MM.1S (cell line): Measurements from ENCODE around the gene ATL2.
"Not testable (repeated sequence)": the region's sequence is repeated elsewhere in the genome, so short reads cannot be mapped to it uniquely, and the experiment has no call there.

Source experiments
- DNase-seq: peaks from one replicate; pipeline ENCODE4 v3.0.0-alpha.2; 2015
- H2AFZ ChIP-seq: fragments of 300-600 bp; sonication (generic); 2 replicates; pipeline ENCODE4 v1.6.0; 2016; ENCODE audit warnings: antibody characterized with exemption, low read length
- H3F3A ChIP-seq: fragments of 300-600 bp; sonication (generic); 2 replicates; pipeline ENCODE4 v1.6.1; 2016; ENCODE audit warnings: mild to moderate bottlenecking, antibody characterized with exemption, low read length, moderate library complexity, mixed read lengths; ENCODE audit not compliant: insufficient read depth
- H3K27ac ChIP-seq: fragments of 300-600 bp; sonication (generic); 2 replicates; pipeline ENCODE4 v1.5.1; 2016; ENCODE audit warnings: mild to moderate bottlenecking, low read length
- H3K27me3 ChIP-seq: fragments of 300-600 bp; sonication (generic); replicated peaks from 2 replicates; pipeline ENCODE4 v1.6.0; 2016; ENCODE audit warnings: low read length; ENCODE audit not compliant: insufficient read depth
- H3K36me3 ChIP-seq: fragments of 300-600 bp; sonication (generic); replicated peaks from 2 replicates; pipeline ENCODE4 v1.6.1; 2016; ENCODE audit warnings: mild to moderate bottlenecking, low read length, mixed read lengths; ENCODE audit not compliant: insufficient read depth
- H3K4me1 ChIP-seq: fragments of 300-600 bp; sonication (generic); 2 replicates; pipeline ENCODE4 v1.6.1; 2016; ENCODE audit warnings: low read length, mixed read lengths
- H3K4me2 ChIP-seq: fragments of 300-600 bp; sonication (generic); 2 replicates; pipeline ENCODE4 v1.6.0; 2016; ENCODE audit warnings: low read depth, low read length
- H3K4me3 ChIP-seq: fragments of 300-600 bp; sonication (generic); 2 replicates; pipeline ENCODE4 v1.5.1; 2016; ENCODE audit warnings: low read length, mixed read lengths
- H3K79me2 ChIP-seq: fragments of 300-600 bp; sonication (generic); 2 replicates; pipeline ENCODE4 v1.6.1; 2016; ENCODE audit warnings: mixed run types, low read length, mixed read lengths
- H3K9ac ChIP-seq: fragments of 300-600 bp; sonication (generic); 2 replicates; pipeline ENCODE4 v1.6.1; 2016; ENCODE audit warnings: low read length, mixed read lengths
- H3K9me2 ChIP-seq: fragments of 300-600 bp; sonication (generic); replicated peaks from 2 replicates; pipeline ENCODE4 v1.6.1; 2016; ENCODE audit warnings: mild to moderate bottlenecking, low read length, mixed read lengths; ENCODE audit not compliant: insufficient read depth
- H3K9me3 ChIP-seq: fragments of 300-600 bp; sonication (generic); replicated peaks from 2 replicates; pipeline ENCODE4 v1.6.1; 2016; ENCODE audit warnings: mild to moderate bottlenecking, low read length, mixed read lengths; ENCODE audit not compliant: insufficient read depth
- H4K20me1 ChIP-seq: fragments of 300-600 bp; sonication (generic); 2 replicates; pipeline ENCODE4 v1.6.1; 2016; ENCODE audit warnings: mild to moderate bottlenecking, low read length, moderate library complexity, mixed read lengths; ENCODE audit not compliant: insufficient read depth
- CTCF ChIP-seq: fragments of 300-600 bp; sonication (generic); IDR thresholded peaks from 2 replicates; pipeline ENCODE4 v1.5.1; 2016; ENCODE audit warnings: antibody characterized with exemption, low read length, mixed read lengths
- EZH2 ChIP-seq: fragments of 300-600 bp; sonication (generic); optimal IDR thresholded peaks from 2 replicates; pipeline ENCODE3; 2017; ENCODE audit warnings: low read depth, mild to moderate bottlenecking, antibody characterized with exemption, low read length, mixed read lengths
- EZH2phosphoT487 ChIP-seq: fragments of 300-600 bp; sonication (generic); IDR thresholded peaks from 2 replicates; pipeline ENCODE4 v1.6.1; 2018; ENCODE audit warnings: antibody characterized with exemption, low read length

Gene ATL2

GRCh38 chr2:38322224-38322914 is 54.7 kb downstream of the ATL2 start:
- peaks cover 2% of the 10 kb centered on the region; the same call in 1 of the 2 replicates for H3K36me3 ChIP-seq
- H2AFZ ChIP-seq: no peak overlapping the region
- H3K9me2 ChIP-seq: no peaks in the 10 kb centered on the region
- H3K9ac ChIP-seq: no peak overlapping the region
- no peak overlapping the region for H3K4me2 ChIP-seq
- H3K4me3 ChIP-seq: no peak overlapping the region
- DNase-seq: no peak
- no peaks in the 10 kb centered on the region for H3K27me3 ChIP-seq
- H3K27ac ChIP-seq: no peak overlapping the region
- peaks cover 44% of the 10 kb centered on the region for H3K79me2 ChIP-seq
- H3K9me3 ChIP-seq: no peaks in the 10 kb centered on the region
- H3K4me1 ChIP-seq: no peaks in the 10 kb centered on the region
- no peaks in the 10 kb centered on the region for H4K20me1 ChIP-seq
- no peaks in the 10 kb centered on the region for H3F3A ChIP-seq
- no peak for TF ChIP-seq EZH2
- no peak for TF ChIP-seq EZH2phosphoT487
- no peak for TF ChIP-seq CTCF

- not testable (repeated sequence) for H3K4me2 ChIP-seq, H3K9me2 ChIP-seq, H3K36me3 ChIP-seq, H3K4me3 ChIP-seq, H3F3A ChIP-seq, H3K9me3 ChIP-seq, DNase-seq, H2AFZ ChIP-seq, H3K9ac ChIP-seq, H3K27ac ChIP-seq, H3K27me3 ChIP-seq, H4K20me1 ChIP-seq
- H3K4me1 ChIP-seq: peaks cover 12% of the 10 kb centered on the region
- peaks cover 23% of the 10 kb centered on the region for H3K79me2 ChIP-seq
These were observed 57.8 kb downstream of the ATL2 start for GRCh38 chr2:38319240-38319639.

- Histone ChIP-seq H3K79me2 (peaks cover 22% of the 10 kb centered on the region), H3K4me1 (peaks cover 19% of the 10 kb centered on the region), H3K9ac (no peak overlapping the region), H3K36me3 (peaks cover 4% of the 10 kb centered on the region; the same call in 1 of the 2 replicates), H3K27ac (no peak overlapping the region), H3K9me3 (no peaks in the 10 kb centered on the region), H4K20me1 (no peaks in the 10 kb centered on the region), H3K4me2 (no peak overlapping the region), H2AFZ (no peak overlapping the region), H3K4me3 (no peak overlapping the region), H3K9me2 (no peaks in the 10 kb centered on the region), H3K27me3 (no peaks in the 10 kb centered on the region), H3F3A (peaks cover 6% of the 10 kb centered on the region; the same call in 1 of the 2 replicates)
- no peak for DNase-seq
- TF ChIP-seq EZH2: no peak
These were observed 59.3 kb downstream of the ATL2 start for GRCh38 chr2:38317725-38318124.

GRCh38 chr2:38315707-38316333 is 61.3 kb downstream of the ATL2 start:
- H3K4me3 ChIP-seq: no peak overlapping the region
- H3K27me3 ChIP-seq: no peaks in the 10 kb centered on the region
- H3K9me3 ChIP-seq: no peaks in the 10 kb centered on the region
- H3K4me1 ChIP-seq: peaks cover 19% of the 10 kb centered on the region
- 0 out of 2 replicates have a peak, but pooled peaks cover 4% of the 10 kb centered on the region for H3K36me3 ChIP-seq
- H3K9ac ChIP-seq: no peak overlapping the region
- peak; percentile 79 for TF ChIP-seq CTCF
- no peak for TF ChIP-seq EZH2phosphoT487
- TF ChIP-seq EZH2: no peak
- H2AFZ ChIP-seq: no peak overlapping the region
- DNase-seq: peak; percentile 54
- H3K9me2 ChIP-seq: no peaks in the 10 kb centered on the region
- H3K79me2 ChIP-seq: peaks cover 6% of the 10 kb centered on the region; the same call in 1 of the 2 replicates
- no peak overlapping the region for H3K4me2 ChIP-seq
- H4K20me1 ChIP-seq: no peaks in the 10 kb centered on the region
- H3F3A ChIP-seq: peaks cover 6% of the 10 kb centered on the region; the same call in 1 of the 2 replicates
- H3K27ac ChIP-seq: no peak overlapping the region
